ENCODE measurements around the gene RNF223. TPM values are rescaled to one million over a fixed set of nuclear protein-coding genes. Genes with fewer than 3 reads are reported as not detected.

Gene RNF223
- total and polyA plus RNA-seq, 2 donors (not counting 3 experiments of a cell fraction or from before 2014, with no cell fraction given): not detected

- H3K4me2 ChIP-seq (ENCODE audit: insufficient read depth, low read length): peak overlapping the region; percentile 54
- CTCF ChIA-PET: interaction anchor here (1.0 to 2.2 kb wide), 7 partner anchors 10 to 77 kb away, joined by 3 to 6 read pairs (median 3); no protein-coding TSS in a partner anchor
- H3K36me3 ChIP-seq (ENCODE audit: control insufficient read depth in 2 of 2, extremely low read depth in 1 of 2, insufficient read depth in 2 of 2, low read length in 2 of 2): no peaks in the 10 kb centered on the region
- H3K4me1 ChIP-seq (ENCODE audit: control insufficient read depth, extremely low read depth, insufficient read depth, low read length): peaks cover 16% of the 10 kb centered on the region
- DNase-seq (ENCODE audit: low read depth, low spot score) (peak; percentile 70), FAIRE-seq (peak; percentile 55)
- peak overlapping the region; percentile 35 to 51 (median 43) for H3K4me3 ChIP-seq (replicated peaks in 1 of 3; ENCODE audit: insufficient read depth in 1 of 3, low read depth in 1 of 3, low read length in 3 of 3)
- peak; percentile 35 for TF ChIP-seq POLR2AphosphoS5 (IDR thresholded peaks at IDR 0.05; ENCODE audit: insufficient read depth, low read depth, low read length)
- no peak for TF ChIP-seq FOS (IDR thresholded peaks at IDR 0.05; ENCODE audit: borderline replicate concordance, insufficient read depth, low read length)
- H3K9me3 ChIP-seq (replicated peaks; ENCODE audit: control insufficient read depth, insufficient read depth, low read length): no peaks in the 10 kb centered on the region
- dilution Hi-C loops (cut with MboI; ENCODE audit: extremely low pct_ligation_motif_present, low sequenced_read_pairs) (no loop called here), intact Hi-C loops (cut with micrococcal nuclease) (loop anchor here (2.0 to 5.0 kb wide), 2 partner anchors 27 to 58 kb away; partner anchors contain the start of gene C1orf159)
- no TSS peak for BruUV-seq (replicated peaks)
- no peaks in the 10 kb centered on the region for H4K20me1 ChIP-seq (replicated peaks; ENCODE audit: control insufficient read depth, extremely low read depth, insufficient read depth, low read length)
- H3K79me2 ChIP-seq (ENCODE audit: control insufficient read depth, insufficient read depth, low read length): no peaks in the 10 kb centered on the region
- H2AFZ ChIP-seq (ENCODE audit: low read depth, low read length): peak overlapping the region; percentile 66
- H3K27me3 ChIP-seq (ENCODE audit: control insufficient read depth in 2 of 2, insufficient read depth in 2 of 2, low read length in 2 of 2): peaks cover 0 to 10% of the 10 kb centered on the region in 2 experiments
- H3K9ac ChIP-seq (replicated peaks; ENCODE audit: extremely low read depth, insufficient read depth, low read length): no peak overlapping the region
- POLR2A ChIA-PET: no interaction called here
- no peaks in the 10 kb centered on the region for H3K9me1 ChIP-seq (replicated peaks; ENCODE audit: control insufficient read depth, extremely low read depth, insufficient read depth, low read length)
- H3K27ac ChIP-seq (ENCODE audit: insufficient read depth, low read depth, low read length): no peak overlapping the region
These were observed 14.4 kb downstream of the RNF223 start for GRCh38 chr1:1059494-1060280.

- H3K79me2 ChIP-seq (ENCODE audit: control insufficient read depth, insufficient read depth, low read length): no peaks in the 10 kb centered on the region
- ChIA-PET CTCF (interaction anchor here (0.7 to 2.2 kb wide), 9 partner anchors 10 to 233 kb away, joined by 3 to 6 read pairs (median 3); no protein-coding TSS in a partner anchor), POLR2A (no interaction called here)
- peak overlapping the region; percentile 68 for H3K4me2 ChIP-seq (ENCODE audit: insufficient read depth, low read length)
- no peaks in the 10 kb centered on the region for H3K9me3 ChIP-seq (replicated peaks; ENCODE audit: control insufficient read depth, insufficient read depth, low read length)
- dilution Hi-C loops (cut with MboI; ENCODE audit: extremely low pct_ligation_motif_present, low sequenced_read_pairs): no loop called here
- H3K4me3 ChIP-seq (replicated peaks in 1 of 3; ENCODE audit: insufficient read depth in 1 of 3, low read depth in 1 of 3, low read length in 3 of 3): peak overlapping the region in 2 of 3 experiments; percentile 43 to 51
- peaks cover 0 to 10% of the 10 kb centered on the region in 2 experiments for H3K27me3 ChIP-seq (ENCODE audit: control insufficient read depth in 2 of 2, insufficient read depth in 2 of 2, low read length in 2 of 2)
- no peak for FAIRE-seq
- DNase-seq (ENCODE audit: low read depth, low spot score): peak; percentile 5
- no peaks in the 10 kb centered on the region for H4K20me1 ChIP-seq (replicated peaks; ENCODE audit: control insufficient read depth, extremely low read depth, insufficient read depth, low read length)
- intact Hi-C loops (cut with micrococcal nuclease): loop anchor here (2.0 kb wide), 1 partner anchor 26 kb away; no protein-coding TSS in a partner anchor
- H2AFZ ChIP-seq (ENCODE audit: low read depth, low read length): peak overlapping the region; percentile 66
- H3K9me1 ChIP-seq (replicated peaks; ENCODE audit: control insufficient read depth, extremely low read depth, insufficient read depth, low read length): no peaks in the 10 kb centered on the region
- TF ChIP-seq CTCF (IDR thresholded peaks at IDR 0.05; ENCODE audit: extremely low read depth in 1 of 2, insufficient read depth in 1 of 2, low read depth in 1 of 2, low read length in 2 of 2) (peak; percentile 12 to 24), MYC (IDR thresholded peaks at IDR 0.05; ENCODE audit: low read depth, low read length) (no peak)
- H3K27ac ChIP-seq (ENCODE audit: insufficient read depth, low read depth, low read length): no peak overlapping the region
- peaks cover 0 to 3% of the 10 kb centered on the region in 2 experiments for H3K36me3 ChIP-seq (ENCODE audit: control insufficient read depth in 2 of 2, extremely low read depth in 1 of 2, insufficient read depth in 2 of 2, low read length in 2 of 2)
- peaks cover 14% of the 10 kb centered on the region for H3K4me1 ChIP-seq (ENCODE audit: control insufficient read depth, extremely low read depth, insufficient read depth, low read length)
- no peak overlapping the region for H3K9ac ChIP-seq (replicated peaks; ENCODE audit: extremely low read depth, insufficient read depth, low read length)
- BruUV-seq (replicated peaks): no TSS peak
These were observed 15.1 kb downstream of the RNF223 start for GRCh38 chr1:1058921-1059493.
